HEK293T (cell line): ENCODE results near the gene TRMT2A.

ENCODE experiments used
- CTCF ChIA-PET: fragments of 350-600 bp; formaldehyde crosslinking; extraction: SDS; loops from one replicate; lab custom pipeline; 2021; ENCODE audit warnings: antibody characterized with exemption, inconsistent platforms; lab: Yijun Ruan, JAX
- POLR2A ChIA-PET: fragments of 350-600 bp; formaldehyde crosslinking; extraction: SDS; loops from one replicate; lab custom pipeline; 2020; ENCODE audit warnings: antibody characterized with exemption, inconsistent platforms; lab: Yijun Ruan, JAX
- DNase-seq: peaks from one replicate; pipeline ENCODE4 v3.0.0; 2012; ENCODE audit warnings: mixed read lengths; ENCODE audit errors: extremely low spot score
- ARNT ChIP-seq: fragments of 450-650 bp; IDR thresholded peaks from 2 replicates; pipeline ENCODE4 v1.6.1; 2017; ENCODE audit warnings: mild to moderate bottlenecking
- BHLHE40 ChIP-seq: fragments of 450-650 bp; IDR thresholded peaks from 2 replicates; pipeline ENCODE4 v1.6.1; 2016; ENCODE audit warnings: mild to moderate bottlenecking, moderate library complexity, borderline replicate concordance
- CTBP1 ChIP-seq: fragments of 450-650 bp; IDR thresholded peaks from 2 replicates; pipeline ENCODE4 v1.6.1; 2016; ENCODE audit warnings: borderline replicate concordance
- ELF4 ChIP-seq: fragments of 450-650 bp; IDR thresholded peaks from 2 replicates; pipeline ENCODE4 v1.6.1; 2017; ENCODE audit warnings: antibody characterized with exemption
- FOXA1 ChIP-seq: fragments of 450-650 bp; IDR thresholded peaks from 2 replicates; pipeline ENCODE4 v1.6.1; 2016; ENCODE audit warnings: mild to moderate bottlenecking
- FOXK2 ChIP-seq: fragments of 450-650 bp; IDR thresholded peaks from 2 replicates; pipeline ENCODE4 v1.6.1; 2016; ENCODE audit warnings: mild to moderate bottlenecking
- FOXM1 ChIP-seq: fragments of 450-650 bp; IDR thresholded peaks from 2 replicates; pipeline ENCODE4 v1.6.1; 2017; ENCODE audit warnings: mild to moderate bottlenecking, borderline replicate concordance
- HDGF ChIP-seq: fragments of 450-650 bp; IDR thresholded peaks from 2 replicates; pipeline ENCODE4 v1.6.1; 2017; ENCODE audit warnings: antibody characterized with exemption, borderline replicate concordance
- L3MBTL2 ChIP-seq: fragments of 450-650 bp; conservative IDR thresholded peaks from 2 replicates; pipeline ENCODE4 v1.6.1; 2016; ENCODE audit warnings: mild to moderate bottlenecking
- LEF1 ChIP-seq: fragments of 450-650 bp; IDR thresholded peaks from 2 replicates; pipeline ENCODE4 v1.6.1; 2017; ENCODE audit warnings: mild to moderate bottlenecking, borderline replicate concordance
- NFRKB ChIP-seq: fragments of 450-650 bp; IDR thresholded peaks from 2 replicates; pipeline ENCODE4 v1.6.1; 2016; ENCODE audit warnings: mild to moderate bottlenecking, moderate library complexity
- PKNOX1 ChIP-seq: fragments of 450-650 bp; IDR thresholded peaks from 2 replicates; pipeline ENCODE4 v1.6.1; 2016
- SP1 ChIP-seq: fragments of 450-650 bp; IDR thresholded peaks from 2 replicates; pipeline ENCODE4 v1.6.1; 2017
- SUZ12 ChIP-seq: fragments of 450-650 bp; IDR thresholded peaks from 2 replicates; pipeline ENCODE4 v1.6.1; 2016; ENCODE audit warnings: mild to moderate bottlenecking
- TARDBP ChIP-seq: fragments of 450-650 bp; IDR thresholded peaks from 2 replicates; pipeline ENCODE4 v1.6.1; 2016
- ZNF384 ChIP-seq: fragments of 450-650 bp; IDR thresholded peaks from 2 replicates; pipeline ENCODE4 v1.6.1; 2016

Gene TRMT2A

GRCh38 chr22:20096574-20097420 lies 20.2 kb downstream of the TRMT2A start:
- no peak for DNase-seq
- TF ChIP-seq BHLHE40 (no peak), CTBP1 (no peak), SUZ12 (no peak), LEF1 (no peak), SP1 (no peak), PKNOX1 (no peak), ELF4 (no peak), TARDBP (no peak), ARNT (no peak)
- ChIA-PET POLR2A (interaction anchor here (0.6 kb wide), 1 partner anchor 16 kb away, joined by 3 read pairs; no protein-coding TSS in a partner anchor), CTCF (interaction anchor here (0.6 to 1.5 kb wide), 2 partner anchors 10 to 14 kb away, joined by 5 to 8 read pairs; no protein-coding TSS in a partner anchor)

- CTCF ChIA-PET: interaction anchor here (0.7 to 1.5 kb wide), 2 partner anchors 10 to 15 kb away, joined by 3 to 8 read pairs; no protein-coding TSS in a partner anchor
- POLR2A ChIA-PET: interaction anchor here (3.2 kb wide), 1 partner anchor 14 kb away, joined by 13 read pairs; no protein-coding TSS in a partner anchor
- DNase-seq: no peak
- TF ChIP-seq FOXM1: no peak
- TF ChIP-seq FOXK2: no peak
Measured at GRCh38 chr22:20095521-20095920, 21.5 kb downstream of the TRMT2A start.

GRCh38 chr22:20094197-20094807 lies 22.7 kb downstream of the TRMT2A start:
- DNase-seq: no peak
- no peak for TF ChIP-seq BHLHE40
- TF ChIP-seq FOXA1: no peak
- ChIA-PET POLR2A (interaction anchor here (1.2 to 3.2 kb wide), 3 partner anchors 12 to 23 kb away, joined by 4 to 13 read pairs (median 5); partner anchors contain the start of gene TRMT2A), CTCF (interaction anchor here (0.6 to 0.7 kb wide), 2 partner anchors 21 to 34 kb away, joined by 3 read pairs; no protein-coding TSS in a partner anchor)

GRCh38 chr22:20093418-20094196 lies 23.4 kb downstream of the TRMT2A start:
- no peak for TF ChIP-seq TARDBP
- no peak for TF ChIP-seq L3MBTL2
- TF ChIP-seq ZNF384: no peak
- no peak for TF ChIP-seq CTBP1
- TF ChIP-seq LEF1: no peak
- TF ChIP-seq ELF4: no peak
- TF ChIP-seq NFRKB: no peak
- no peak for TF ChIP-seq FOXM1
- TF ChIP-seq HDGF: no peak
- no peak for TF ChIP-seq SP1
- no peak for TF ChIP-seq BHLHE40
- POLR2A ChIA-PET: interaction anchor here (1.2 to 3.2 kb wide), 3 partner anchors 12 to 24 kb away, joined by 4 to 13 read pairs (median 5); partner anchors contain the start of gene TRMT2A
- no peak for DNase-seq
- CTCF ChIA-PET: no interaction called here

GRCh38 chr22:20092477-20092854 lies 24.6 kb downstream of the TRMT2A start:
- DNase-seq: no peak
- TF ChIP-seq LEF1: no peak
- TF ChIP-seq HDGF: no peak
- no peak for TF ChIP-seq L3MBTL2
- no peak for TF ChIP-seq PKNOX1
- no peak for TF ChIP-seq FOXK2
- ChIA-PET CTCF (no interaction called here), POLR2A (interaction anchor here (3.2 kb wide), 1 partner anchor 11 kb away, joined by 13 read pairs; no protein-coding TSS in a partner anchor)

- TF ChIP-seq ARNT (no peak), FOXM1 (no peak), HDGF (no peak), L3MBTL2 (no peak), FOXK2 (no peak), BHLHE40 (no peak), NFRKB (no peak), TARDBP (no peak), PKNOX1 (no peak), LEF1 (no peak), SUZ12 (no peak), FOXA1 (no peak), ZNF384 (no peak), ELF4 (no peak), SP1 (no peak), CTBP1 (no peak)
- ChIA-PET POLR2A (interaction anchor here (1.1 to 1.5 kb wide), 5 partner anchors 10 to 25 kb away, joined by 3 to 4 read pairs (median 3); partner anchors contain the start of genes DGCR8 and TRMT2A), CTCF (no interaction called here)
- no peak for DNase-seq
Measured at GRCh38 chr22:20091690-20092476, 25.1 kb downstream of the TRMT2A start.
